Measurements from ENCODE around the gene MT1F.

DNA sequence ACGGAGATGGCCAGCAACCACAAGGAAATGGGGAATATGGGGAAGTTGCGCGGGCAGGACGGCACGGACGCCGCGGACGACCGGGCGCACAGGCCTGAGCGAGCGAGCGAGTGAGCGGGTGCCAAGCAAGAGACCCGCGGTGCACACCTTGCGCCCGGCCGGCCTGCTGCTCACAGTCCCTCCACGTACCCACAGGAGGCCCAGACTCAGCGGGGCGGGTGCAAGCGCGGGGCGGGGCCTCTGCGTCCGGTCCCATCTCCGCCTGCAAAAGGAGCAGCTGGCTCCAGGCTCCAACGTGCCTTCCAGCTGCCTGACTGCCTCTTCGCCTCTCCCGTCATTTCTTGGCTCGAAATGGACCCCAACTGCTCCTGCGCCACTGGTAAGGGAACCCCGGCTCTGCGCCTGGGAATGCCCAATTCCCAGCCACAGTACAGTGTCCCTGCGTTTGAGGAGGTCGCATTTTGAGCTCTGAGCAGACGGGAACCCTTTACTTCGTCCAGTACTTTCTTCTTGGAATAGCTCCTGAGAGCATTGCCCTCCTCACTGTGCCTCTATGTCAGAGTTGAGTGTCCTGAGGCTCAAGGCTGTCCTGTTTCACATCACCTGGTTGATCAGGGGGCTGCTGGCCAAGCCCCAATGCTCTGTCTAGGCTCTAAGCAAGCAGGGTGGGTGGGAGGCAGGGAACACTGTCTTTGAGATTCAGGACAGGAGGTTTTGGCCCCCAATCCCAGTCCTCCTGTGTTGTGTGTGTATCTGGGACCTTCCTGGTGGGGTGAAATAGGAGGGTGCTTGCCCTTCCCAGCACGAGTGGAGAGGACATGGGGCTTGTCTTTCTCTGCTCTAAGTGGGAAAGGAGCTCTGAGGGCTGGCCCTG is 40.3 kb upstream of the MT1F start:
- TF ChIP-seq MED1 (CRISPR knock-in tag; IDR thresholded peaks at IDR 0.05; ENCODE audit: borderline replicate concordance) (no peak), TEAD2 (tag; IDR thresholded peaks at IDR 0.05) (no peak)
